H9 (cell line): Measurements from ENCODE around the gene MGMT. TPM values are rescaled to one million over a fixed set of nuclear protein-coding genes. Genes with fewer than 3 reads are reported as not detected.

ENCODE experiments used
- DNase-seq: peaks from one replicate; pipeline ENCODE4 v3.0.0-alpha.2; 2017
- H2AFZ ChIP-seq: one replicate; pipeline ENCODE4 v1.6.1; 2013; ENCODE audit warnings: mild to moderate bottlenecking, low read length, control low read depth, moderate library complexity
- H2AK5ac ChIP-seq: 2 replicates; pipeline ENCODE4 v1.6.1; 2013; ENCODE audit warnings: low read length, control low read depth, mixed read lengths; ENCODE audit not compliant: insufficient read length
- H2BK120ac ChIP-seq: one replicate; pipeline ENCODE4 v1.6.1; 2013; ENCODE audit warnings: low read depth, mild to moderate bottlenecking, low read length, control low read depth, inconsistent platforms; ENCODE audit not compliant: poor library complexity, severe bottlenecking
- H2BK12ac ChIP-seq: 2 replicates; pipeline ENCODE4 v1.6.1; 2013; ENCODE audit warnings: low read length, control low read depth, mixed read lengths, low read depth; ENCODE audit not compliant: insufficient read length
- H2BK15ac ChIP-seq: 2 replicates; pipeline ENCODE4 v1.6.1; 2013; ENCODE audit warnings: low read depth, low read length, control low read depth
- H2BK20ac ChIP-seq: one replicate; pipeline ENCODE4 v1.6.1; 2013; ENCODE audit warnings: low read depth, mild to moderate bottlenecking, low read length, control low read depth, inconsistent platforms; ENCODE audit not compliant: poor library complexity, severe bottlenecking
- H2BK5ac ChIP-seq: 2 replicates; pipeline ENCODE4 v1.6.1; 2013; ENCODE audit warnings: low read length, control low read depth, mixed read lengths; ENCODE audit not compliant: insufficient read length
- H3K14ac ChIP-seq: 2 replicates; pipeline ENCODE4 v1.6.1; 2013; ENCODE audit warnings: low read length, control low read depth; ENCODE audit not compliant: insufficient read depth
- H3K18ac ChIP-seq: 2 replicates; pipeline ENCODE4 v1.6.1; 2013; ENCODE audit warnings: low read depth, mild to moderate bottlenecking, mixed read lengths, low read length, control low read depth; ENCODE audit not compliant: insufficient read length
- H3K23ac ChIP-seq: 2 replicates; pipeline ENCODE4 v1.6.1; 2013; ENCODE audit warnings: low read length, control low read depth, mixed read lengths, low read depth; ENCODE audit not compliant: insufficient read length
- H3K23me2 ChIP-seq: 2 replicates; pipeline ENCODE4 v1.6.1; 2013; ENCODE audit warnings: low read depth, mild to moderate bottlenecking, mixed read lengths, low read length, control low read depth; ENCODE audit not compliant: insufficient read length, poor library complexity, severe bottlenecking
- H3K27ac ChIP-seq: 2 replicates; pipeline ENCODE4 v1.5.1; 2013; ENCODE audit warnings: low read length, control low read depth, mixed read lengths, low read depth; ENCODE audit not compliant: insufficient read length
- H3K27me3 ChIP-seq: 2 replicates; pipeline ENCODE4 v1.6.1; 2013; ENCODE audit warnings: low read length, control low read depth, inconsistent platforms; ENCODE audit not compliant: insufficient read depth
- H3K4ac ChIP-seq: 2 replicates; pipeline ENCODE4 v1.6.1; 2013; ENCODE audit warnings: low read depth, mild to moderate bottlenecking, control low read depth, inconsistent platforms, low read length, moderate library complexity
- H3K4me1 ChIP-seq: 2 replicates; pipeline ENCODE4 v1.6.1; 2013; ENCODE audit warnings: low read length, control low read depth, inconsistent platforms; ENCODE audit not compliant: insufficient read depth
- H3K4me2 ChIP-seq: 2 replicates; pipeline ENCODE4 v1.6.1; 2013; ENCODE audit warnings: low read length, control low read depth, mixed read lengths; ENCODE audit not compliant: insufficient read length, insufficient read depth
- H3K56ac ChIP-seq: 2 replicates; pipeline ENCODE4 v1.6.1; 2013; ENCODE audit warnings: low read depth, mild to moderate bottlenecking, mixed read lengths, low read length, control low read depth; ENCODE audit not compliant: insufficient read length
- H3K79me1 ChIP-seq: 2 replicates; pipeline ENCODE4 v1.6.1; 2013; ENCODE audit warnings: low read depth, mild to moderate bottlenecking, moderate library complexity, low read length, control low read depth, inconsistent platforms; ENCODE audit not compliant: insufficient read depth, poor library complexity, severe bottlenecking
- H3K79me2 ChIP-seq: 2 replicates; pipeline ENCODE4 v1.6.1; 2013; ENCODE audit warnings: low read length, control low read depth, inconsistent platforms; ENCODE audit not compliant: insufficient read depth
- H3K9ac ChIP-seq: 2 replicates; pipeline ENCODE4 v1.6.1; 2013; ENCODE audit warnings: low read length, control low read depth, mixed read lengths; ENCODE audit not compliant: insufficient read length; ENCODE audit errors: extremely low read depth
- H3K9me3 ChIP-seq: one replicate; pipeline ENCODE4 v1.6.1; 2013; ENCODE audit warnings: low read depth, low read length, inconsistent platforms; ENCODE audit not compliant: control insufficient read depth
- H3T11ph ChIP-seq: one replicate; pipeline ENCODE4 v1.6.1; 2013; ENCODE audit warnings: mild to moderate bottlenecking, low read length, control low read depth, inconsistent platforms
- H4K20me1 ChIP-seq: one replicate; pipeline ENCODE4 v1.6.1; 2013; ENCODE audit not compliant: control insufficient read depth, insufficient read length, insufficient read depth
- H4K5ac ChIP-seq: 2 replicates; pipeline ENCODE4 v1.6.1; 2013; ENCODE audit warnings: low read depth, mild to moderate bottlenecking, mixed read lengths, low read length, control low read depth; ENCODE audit not compliant: insufficient read length
- H4K8ac ChIP-seq: replicated peaks from 2 replicates; pipeline ENCODE4 v1.6.1; 2013; ENCODE audit warnings: low read length, control low read depth, mixed read lengths, low read depth; ENCODE audit not compliant: insufficient read length
- H4K91ac ChIP-seq: 2 replicates; pipeline ENCODE4 v1.6.1; 2013; ENCODE audit warnings: low read depth, mild to moderate bottlenecking, moderate library complexity, mixed read lengths, low read length, control low read depth; ENCODE audit not compliant: insufficient read length
- H3K27ac Mint-ChIP-seq, 3 experiments: 2 replicates in 2 of 3; 3 replicates in 1 of 3; pipeline ENCODE4 v1.8.0; 2020 to 2021; ENCODE audit warnings: mixed read lengths in 3 of 3, mild to moderate bottlenecking in 1 of 3, moderate library complexity in 1 of 3
- H3K27me3 Mint-ChIP-seq: 2 replicates; pipeline ENCODE4 v1.8.0; 2021; ENCODE audit warnings: low read depth, mild to moderate bottlenecking, moderate library complexity, mixed read lengths
- H3K36me3 Mint-ChIP-seq, 3 experiments: 2 replicates in 2 of 3; 3 replicates in 1 of 3; pipeline ENCODE4 v1.8.0; 2020 to 2021; ENCODE audit warnings: low read depth in 3 of 3, mixed read lengths in 3 of 3; ENCODE audit not compliant: insufficient read depth in 1 of 3
- H3K4me1 Mint-ChIP-seq, 2 experiments: 2 replicates each; pipeline ENCODE4 v1.8.0; 2020; ENCODE audit warnings: mixed read lengths in 2 of 2
- H3K4me3 Mint-ChIP-seq, 2 experiments: 2 replicates in 1 of 2; 3 replicates in 1 of 2; pipeline ENCODE4 v1.8.0; 2020 to 2021; ENCODE audit warnings: mild to moderate bottlenecking in 2 of 2, mixed read lengths in 2 of 2, moderate library complexity in 1 of 2
- H3K9me3 Mint-ChIP-seq, 2 experiments: 2 replicates in 1 of 2; 3 replicates in 1 of 2; pipeline ENCODE4 v1.8.0; 2020; ENCODE audit warnings: mild to moderate bottlenecking in 2 of 2, mixed read lengths in 2 of 2, moderate library complexity in 1 of 2
- WGBS: extraction: QIAGEN DNeasy Blood & Tissue Kit; methylation state at CpG from one replicate; pipeline ENCODE4 v1.1.7; 2013; ENCODE audit warnings: missing lambda C conversion rate, low lambda C conversion rate, mixed read lengths; ENCODE audit not compliant: insufficient read length; ENCODE audit errors: extremely low coverage; 5-methylcytosine and 5-hydroxymethylcytosine counted together
- total RNA-seq: library from RNA; stranded (reverse); gene quantifications from 2 replicates; pipeline ENCODE4 v1.2.1, GENCODE V29; 2021
- TF ChIP-seq, protein P1 (sequence below): fragments of 200-600 bp; sonication (generic); conservative IDR thresholded peaks from 3 replicates; pipeline ENCODE4 v1.8.0; 2021; ENCODE audit warnings: antibody characterized with exemption, mild to moderate bottlenecking

Gene MGMT
- total RNA-seq, 1 experiment from 2014 or later: 18.4 TPM

DNA sequence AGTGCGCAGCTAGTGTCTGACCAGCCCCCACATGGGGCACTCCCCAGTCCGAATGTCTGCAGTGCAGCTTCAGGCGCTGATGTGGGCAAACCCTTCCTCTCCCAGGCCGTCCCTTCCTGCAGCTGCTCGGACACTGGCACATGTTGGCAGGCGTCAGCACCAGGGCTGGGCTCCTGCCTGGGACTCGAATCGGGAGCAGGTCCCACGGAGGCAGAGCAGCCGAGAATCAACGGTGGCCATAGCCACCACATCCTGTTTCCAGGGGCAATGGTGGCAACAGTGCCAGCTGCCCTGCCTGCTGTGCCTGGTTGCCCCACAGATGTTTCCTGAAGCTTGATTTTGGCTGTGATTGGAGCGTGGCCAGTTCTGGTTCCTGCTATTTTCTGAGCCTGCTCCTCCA, 65.8 kb downstream of the MGMT start:
- peaks cover 24 to 26% of the 10 kb centered on the region in 2 experiments for H3K4me1 Mint-ChIP-seq
- H3K36me3 Mint-ChIP-seq: peaks cover 3 to 6% (median 6%) of the 10 kb centered on the region in 3 experiments; a peak in 6 of 7 replicates
- no CpG with 5 or more reads among the region's 12 CpGs for WGBS

More for the DNA sequence above, 65.8 kb downstream of the MGMT start:
- Histone ChIP-seq H2AK5ac (no peak overlapping the region), H4K8ac (no peak overlapping the region), H3K4me1 (peaks cover 5% of the 10 kb centered on the region; the same call in 1 of the 2 replicates), H2BK15ac (no peak overlapping the region), H3K9me3 (no peaks in the 10 kb centered on the region), H3K79me2 (no peaks in the 10 kb centered on the region), H4K20me1 (no peaks in the 10 kb centered on the region), H3K4me2 (no peak overlapping the region), H2BK12ac (peak overlapping the region; percentile 85), H3K27me3 (no peaks in the 10 kb centered on the region), H3T11ph (no peak overlapping the region), H2BK120ac (no peak overlapping the region), H3K23ac (no peak overlapping the region), H3K27ac (no peak overlapping the region), H3K23me2 (no peaks in the 10 kb centered on the region), H3K56ac (no peak overlapping the region), H4K91ac (peak overlapping the region; percentile 86), H3K9ac (no peak overlapping the region), H3K18ac (peak overlapping the region; percentile 89), H2AFZ (no peak overlapping the region), H2BK20ac (no peak overlapping the region), H3K14ac (peak overlapping the region; percentile 2; the same call in 1 of the 2 replicates), H4K5ac (no peak overlapping the region), H3K4ac (peak overlapping the region; percentile 24; the same call in 1 of the 2 replicates), H2BK5ac (no peak overlapping the region), H3K79me1 (no peaks in the 10 kb centered on the region)
- no peak for DNase-seq
- H3K9me3 Mint-ChIP-seq: no peaks in the 10 kb centered on the region; a peak in 1 of 5 replicates
- TF ChIP-seq, protein P1, sequence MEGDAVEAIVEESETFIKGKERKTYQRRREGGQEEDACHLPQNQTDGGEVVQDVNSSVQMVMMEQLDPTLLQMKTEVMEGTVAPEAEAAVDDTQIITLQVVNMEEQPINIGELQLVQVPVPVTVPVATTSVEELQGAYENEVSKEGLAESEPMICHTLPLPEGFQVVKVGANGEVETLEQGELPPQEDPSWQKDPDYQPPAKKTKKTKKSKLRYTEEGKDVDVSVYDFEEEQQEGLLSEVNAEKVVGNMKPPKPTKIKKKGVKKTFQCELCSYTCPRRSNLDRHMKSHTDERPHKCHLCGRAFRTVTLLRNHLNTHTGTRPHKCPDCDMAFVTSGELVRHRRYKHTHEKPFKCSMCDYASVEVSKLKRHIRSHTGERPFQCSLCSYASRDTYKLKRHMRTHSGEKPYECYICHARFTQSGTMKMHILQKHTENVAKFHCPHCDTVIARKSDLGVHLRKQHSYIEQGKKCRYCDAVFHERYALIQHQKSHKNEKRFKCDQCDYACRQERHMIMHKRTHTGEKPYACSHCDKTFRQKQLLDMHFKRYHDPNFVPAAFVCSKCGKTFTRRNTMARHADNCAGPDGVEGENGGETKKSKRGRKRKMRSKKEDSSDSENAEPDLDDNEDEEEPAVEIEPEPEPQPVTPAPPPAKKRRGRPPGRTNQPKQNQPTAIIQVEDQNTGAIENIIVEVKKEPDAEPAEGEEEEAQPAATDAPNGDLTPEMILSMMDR: no peak
- no peak overlapping the region for H3K4me3 Mint-ChIP-seq
- H3K27me3 Mint-ChIP-seq: no peaks in the 10 kb centered on the region; the same call in 1 of the 2 replicates
- peak overlapping the region in 2 of 3 experiments; percentile 85 to 88; a peak in 3 of 7 replicates for H3K27ac Mint-ChIP-seq
